K562 (cell line): ENCODE results near the gene GPR108. TPM values are rescaled to one million over a fixed set of nuclear protein-coding genes. Genes with fewer than 3 reads are reported as not detected.

Experiments
- ASH1L ChIP-seq: fragments of 450-650 bp; IDR thresholded peaks from 2 replicates; pipeline ENCODE4 v1.6.1; 2018; ENCODE audit warnings: borderline replicate concordance, mild to moderate bottlenecking, low read depth; ENCODE audit not compliant: partially characterized antibody
- BHLHE40 ChIP-seq: IDR thresholded peaks from 2 replicates; pipeline ENCODE4 v1.6.1; 2011; ENCODE audit warnings: low read length, improper control_type of control experiment
- ELF1 ChIP-seq: fragments of 200-800 bp; sonication (Bioruptor generic); IDR thresholded peaks from 2 replicates; pipeline ENCODE4 v1.6.1; 2016; ENCODE audit warnings: missing genetic modification characterization, missing compliant biosample characterization
- ELF2 ChIP-seq: fragments of 250-450 bp; sonication (Bioruptor Pico); IDR thresholded peaks from 2 replicates; pipeline ENCODE4 v1.5.0; 2021; ENCODE audit warnings: mild to moderate bottlenecking
- FIP1L1 ChIP-seq: fragments of 200-400 bp; formaldehyde crosslinking; IDR thresholded peaks from 2 replicates; pipeline ENCODE4 v1.6.1; 2018; ENCODE audit warnings: mild to moderate bottlenecking, low read depth, low read length; ENCODE audit not compliant: poor library complexity, severe bottlenecking
- FOXP1 ChIP-seq: sonication (generic); formaldehyde crosslinking; IDR thresholded peaks from 2 replicates; pipeline ENCODE4 v1.8.0; 2022; ENCODE audit warnings: mild to moderate bottlenecking, missing genetic modification reagents
- HNRNPH1 ChIP-seq: fragments of 200-400 bp; formaldehyde crosslinking; optimal IDR thresholded peaks from 2 replicates; pipeline ENCODE3; 2017; ENCODE audit warnings: low read depth, mild to moderate bottlenecking, low read length, moderate library complexity
- NEUROD1 ChIP-seq: fragments of 150-350 bp; IDR thresholded peaks from 2 replicates; pipeline ENCODE4 v1.6.1; 2014; ENCODE audit warnings: borderline replicate concordance, low read length, low read depth; ENCODE audit not compliant: partially characterized antibody
- NR2C1 ChIP-seq, 2 experiments: fragments of 450-650 bp; IDR thresholded peaks; 2 replicates each; pipeline ENCODE4 v1.6.1; 2017; ENCODE audit warnings: mild to moderate bottlenecking in 2 of 2, antibody characterized with exemption in 1 of 2, inconsistent platforms in 1 of 2, missing compliant biosample characterization in 1 of 2, missing genetic modification characterization in 1 of 2
- PHF20 ChIP-seq: fragments of 450-650 bp; IDR thresholded peaks from 2 replicates; pipeline ENCODE4 v1.6.1; 2018; ENCODE audit not compliant: partially characterized antibody
- PHF21A ChIP-seq: fragments of 450-650 bp; IDR thresholded peaks from 2 replicates; pipeline ENCODE4 v1.6.1; 2017; ENCODE audit warnings: low read depth, borderline replicate concordance
- PHF8 ChIP-seq: fragments of 200-600 bp; sonication (generic); IDR thresholded peaks from 2 replicates; pipeline ENCODE4 v1.6.1; 2012; ENCODE audit warnings: mixed run types, mild to moderate bottlenecking, inconsistent platforms, low read length, moderate library complexity, borderline replicate concordance
- POLR2H ChIP-seq: IDR thresholded peaks from 2 replicates; pipeline ENCODE4 v1.6.1; 2016; ENCODE audit warnings: missing genetic modification characterization, low read depth, mild to moderate bottlenecking, control low read depth, missing compliant biosample characterization, moderate library complexity
- RBM15 ChIP-seq: fragments of 200-400 bp; formaldehyde crosslinking; IDR thresholded peaks from 2 replicates; pipeline ENCODE4 v1.6.1; 2018; ENCODE audit warnings: mild to moderate bottlenecking, low read length, moderate library complexity; ENCODE audit not compliant: insufficient read depth
- SNRNP70 ChIP-seq: fragments of 200-400 bp; formaldehyde crosslinking; optimal IDR thresholded peaks from 2 replicates; pipeline ENCODE3; 2017; ENCODE audit warnings: low read depth, low read length
- SP2 ChIP-seq: IDR thresholded peaks from 2 replicates; pipeline ENCODE4 v1.6.1; 2011; ENCODE audit warnings: mild to moderate bottlenecking, low read depth, low read length, moderate library complexity; ENCODE audit not compliant: poor library complexity, severe bottlenecking; ENCODE audit errors: extremely low read depth
- TARDBP ChIP-seq: fragments of 450-650 bp; IDR thresholded peaks from 2 replicates; pipeline ENCODE4 v1.6.1; 2016
- TRIM24 ChIP-seq, 2 experiments: fragments of 450-650 bp; IDR thresholded peaks; 2 replicates each; pipeline ENCODE4 v1.6.1; 2016
- U2AF1 ChIP-seq: fragments of 200-400 bp; formaldehyde crosslinking; optimal IDR thresholded peaks from 2 replicates; pipeline ENCODE3; 2017; ENCODE audit warnings: mild to moderate bottlenecking, low read depth, low read length, moderate library complexity
- ZNF217 ChIP-seq: sonication (generic); formaldehyde crosslinking; IDR thresholded peaks from 2 replicates; pipeline ENCODE4 v1.8.0; 2022; ENCODE audit warnings: mild to moderate bottlenecking, missing genetic modification reagents
- ZNF436 ChIP-seq: fragments of 250-450, 450-650 bp; sonication (Bioruptor Pico); formaldehyde crosslinking; IDR thresholded peaks from 2 replicates; pipeline ENCODE4 v1.7.0; 2020; ENCODE audit warnings: mild to moderate bottlenecking
- ZNF507 ChIP-seq: conservative IDR thresholded peaks from 2 replicates; pipeline ENCODE4 v1.6.1; 2017; ENCODE audit warnings: missing genetic modification characterization, missing compliant biosample characterization
- ZNF57 ChIP-seq: fragments of 450-650 bp; formaldehyde crosslinking; IDR thresholded peaks from 2 replicates; pipeline ENCODE4 v1.4.0; 2020; ENCODE audit warnings: mild to moderate bottlenecking, moderate library complexity
- ZNF778 ChIP-seq: fragments of 450-650 bp; formaldehyde crosslinking; IDR thresholded peaks from 2 replicates; pipeline ENCODE4 v1.4.0; 2020; ENCODE audit warnings: mild to moderate bottlenecking, moderate library complexity
- polyA plus RNA-seq, 8 experiments: library from polyadenylated mRNA; depleted of rRNA in 4 of 8; stranded (reverse) in 5 of 8; unstranded in 3 of 8; fragments of >200 nt; fragmentation: Nextera tagmentation in 2 of 8; fragmentation: Illumina TruSeq in 1 of 8; extraction: Ambion mirVana in 2 of 8; extraction: Trizol in 1 of 8; gene quantifications; 2 replicates each; pipeline versions ENCODE4 v1.2.1 to v1.2.3, GENCODE V29; 2011 to 2014; ENCODE audit warnings: inconsistent platforms in 1 of 8, missing spikeins in 1 of 8
- total RNA-seq, 7 experiments: library from RNA; depleted of rRNA in 6 of 7; stranded (reverse); fragments of >200 nt in 6 of 7; fragmentation: Illumina TruSeq in 2 of 7; extraction: Trizol in 2 of 7; gene quantifications; 2 replicates each; pipeline versions ENCODE4 v1.2.1 to v1.2.3, GENCODE V29; 2011 to 2021; ENCODE audit warnings: low replicate concordance in 1 of 7
- TF ChIP-seq, protein P1 (sequence below), 2 experiments: fragments of 250-450 bp in 1 of 2; fragments of 450-650 bp in 1 of 2; sonication (Bioruptor Pico) in 1 of 2; IDR thresholded peaks; 2 replicates each; pipeline versions ENCODE4 v1.6.1 to v1.8.0; 2016 to 2021; ENCODE audit warnings: mild to moderate bottlenecking in 2 of 2, moderate library complexity in 2 of 2, missing compliant biosample characterization in 1 of 2, missing genetic modification characterization in 1 of 2

Gene GPR108
- total and polyA plus RNA-seq, 9 of the 15 experiments (the other 6 are each of a cell fraction or from before 2014, with no cell fraction given) = 2.4 to 33.2 (median 24.4) TPM

GRCh38 chr19:6737284-6737872, at the start of gene GPR108 (continued):
- peak; percentile 75 for TF ChIP-seq FIP1L1
- no peak; the same call in 1 of the 2 replicates for TF ChIP-seq FOXP1
- TF ChIP-seq ZNF507 = no peak
- TF ChIP-seq HNRNPH1 = no peak
- peak; percentile 14 for TF ChIP-seq PHF20
- peak in 1 of 2 experiments; percentile 78; a peak in 2 of 4 replicates for TF ChIP-seq TRIM24 (IDR thresholded peaks at IDR 0.05)
- peak; percentile 74 for TF ChIP-seq ELF2 (CRISPR knock-in tag)
- TF ChIP-seq BHLHE40 = peak; percentile 98
- TF ChIP-seq ELF1 = no peak
- TF ChIP-seq ZNF778 = no peak
- TF ChIP-seq SP2 = peak; percentile 97
- TF ChIP-seq PHF8 = peak; percentile 17; the same call in 1 of the 2 replicates
- no peak for TF ChIP-seq ZNF436 (CRISPR knock-in tag)
- peak; percentile 80 for TF ChIP-seq U2AF1
- no peak for TF ChIP-seq SNRNP70
- no peak for TF ChIP-seq RBM15
- no peak for TF ChIP-seq POLR2H (tag)
- no peak for TF ChIP-seq ZNF217 (CRISPR knock-in tag)
- TF ChIP-seq, protein P1, sequence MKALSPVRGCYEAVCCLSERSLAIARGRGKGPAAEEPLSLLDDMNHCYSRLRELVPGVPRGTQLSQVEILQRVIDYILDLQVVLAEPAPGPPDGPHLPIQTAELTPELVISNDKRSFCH (CRISPR knock-in tag; IDR thresholded peaks at IDR 0.05) = no peak
- TF ChIP-seq, protein P1 (tag; IDR thresholded peaks at IDR 0.05) = 0 out of 2 replicates have a peak, but pooled peaks have one; percentile 16
- TF ChIP-seq NR2C1 (IDR thresholded peaks at IDR 0.05) = peak; percentile 50; the same call in 1 of the 2 replicates
- TF ChIP-seq NR2C1 (tag; IDR thresholded peaks at IDR 0.05) = no peak; the same call in 1 of the 2 replicates
- peak; percentile 99 for TF ChIP-seq NEUROD1
- peak; percentile 99 for TF ChIP-seq ASH1L
- TF ChIP-seq PHF21A = no peak
- no peak for TF ChIP-seq TARDBP
- TF ChIP-seq ZNF57 (CRISPR knock-in tag) = no peak
